Heart left ventricle (tissue), 16 donors: Measurements from ENCODE around the gene TRPM8. TPM values are rescaled to one million over a fixed set of nuclear protein-coding genes. Genes with fewer than 3 reads are reported as not detected.

ENCODE experiments used
- ATAC-seq, 4 donors: fragments of 200-7000 bp; cut with Tn5 transposase; one replicate each; pipeline ENCODE4 v1.9.1; 2020 to 2022; ENCODE audit warnings: moderate library complexity in 4 of 4, mild to moderate bottlenecking in 3 of 4, moderate number of reproducible peaks in 1 of 4
- DNase-seq, 5 donors: peaks; one replicate each; pipeline ENCODE4 v3.0.0-alpha.2; 2020
- H3K27ac ChIP-seq, 12 donors: fragments of 200-600 bp; sonication (generic) in 4 of 12; one replicate each; pipeline versions ENCODE4 v1.5.0 to v1.8.0; 2016 to 2022; ENCODE audit warnings: mild to moderate bottlenecking in 2 of 12
- H3K27me3 ChIP-seq, 9 donors: fragments of 200-600 bp; sonication (generic) in 2 of 9; one replicate each; pipeline versions ENCODE4 v1.5.1 to v1.8.0; 2016 to 2022; ENCODE audit warnings: mild to moderate bottlenecking in 3 of 9
- H3K36me3 ChIP-seq, 9 donors: fragments of 200-600 bp; sonication (generic) in 2 of 9; one replicate each; pipeline versions ENCODE4 v1.5.0 to v1.8.0; 2018 to 2022; ENCODE audit warnings: mild to moderate bottlenecking in 2 of 9
- H3K4me1 ChIP-seq, 12 donors: fragments of 200-600 bp; sonication (generic) in 4 of 12; one replicate each; pipeline versions ENCODE4 v1.5.0 to v1.8.0; 2016 to 2022; ENCODE audit warnings: mild to moderate bottlenecking in 3 of 12
- H3K4me3 ChIP-seq, 12 donors: fragments of 200-600 bp; sonication (generic) in 4 of 12; one replicate each; pipeline versions ENCODE4 v1.5.0 to v1.8.0; 2017 to 2022; ENCODE audit warnings: mild to moderate bottlenecking in 9 of 12, moderate library complexity in 4 of 12
- H3K9me3 ChIP-seq, 12 donors: fragments of 200-600 bp; sonication (generic) in 4 of 12; one replicate each; pipeline versions ENCODE4 v1.5.0 to v1.8.0; 2016 to 2022; ENCODE audit warnings: mild to moderate bottlenecking in 1 of 12
- CTCF ChIP-seq, 12 donors: fragments of 200-600 bp; sonication (generic) in 4 of 12; IDR thresholded peaks; one replicate each; pipeline versions ENCODE4 v1.5.0 to v1.8.0; 2018 to 2022; ENCODE audit warnings: antibody characterized with exemption in 12 of 12, mild to moderate bottlenecking in 5 of 12
- POLR2A ChIP-seq, 2 donors: fragments of 450-650 bp; IDR thresholded peaks; one replicate each; pipeline ENCODE4 v1.6.1; 2017; ENCODE audit warnings: antibody characterized with exemption in 2 of 2, mild to moderate bottlenecking in 2 of 2, moderate library complexity in 2 of 2
- WGBS, 4 donors: extraction: QIAGEN DNeasy Blood & Tissue Kit in 2 of 4; methylation state at CpG; one replicate each; pipeline versions ENCODE4 v1.1.5 to v1.1.7; 2013 to 2018; 5-methylcytosine and 5-hydroxymethylcytosine counted together
- intact Hi-C, 10 donors: fragments of 100-400 bp; cut with DNase I; formaldehyde crosslinking; loops; one replicate each; pipeline versions ENCODE4 v1.11.1 to v1.14.2; 2022
- polyA plus RNA-seq, 2 donors: library from polyadenylated mRNA; stranded (reverse); fragments of 200-250 nt; gene quantifications; one replicate each; pipeline ENCODE4 v1.2.3, GENCODE V29; 2013
- total RNA-seq, 9 donors: library from RNA; depleted of rRNA in 2 of 9; stranded (reverse); fragments of >200 nt in 2 of 9; fragmentation: NEBNext Ultra II Directional in 3 of 9; extraction: Animal tissue kit (Norgen Biotek cat#: 25700) in 3 of 9; gene quantifications; one replicate each; pipeline versions ENCODE4 v1.1.0 to v1.2.4, GENCODE V29; 2016 to 2023
- donor health status: ischemic (EF 13 %, LVEDD 7.1; RV severe dilation, severe dysfunction).
- donor health status: healthy with polysubstance abuse.
- donor health status: DM: no; HTN: yes; CAD: no.
- donor health status: DM: no; HTN: no; CAD: no.
- donor health status: ischemic (EF 25% LVEDD 6.9; RV normal size, moderate dysfunction).
- donor health status: ischemic (EF 25% LVEDD 5.7; RV mildly dilated, moderate dysfunction).
- donor health status: healthy.
- donor health status: DM: yes; HTN: yes; CAD: no.
- donor health status: ischemic (EF 35%, LVEDD 5.7; RV mildly dilated, moderate dysfunction).
- donor health status: nonischemic (EF 11% LVEDD 7.7; RV severe dilation, severe dysfunction).
- donor health status: DM: yes; HTN: yes; CAD: no.
- donor health status: PGD.
- donor health status: ischemic (EF 29% LVEDD 5.4; RV normal size, mild dysfunction).
- donor health status: nonischemic (EF 23%, LVEDD 6.1; RV moderate dilation, normal function).

The TRPM8 gene
- total and polyA plus RNA-seq, 11 donors: 0.19 to 0.25 TPM; not detected in 9

- Histone ChIP-seq H3K4me3 (no peak overlapping the region), H3K36me3 (no peaks in the 10 kb centered on the region), H3K4me1 (peaks cover 0 to 5% (median 0%) of the 10 kb centered on the region in 12 donors), H3K27ac (no peak overlapping the region), H3K9me3 (no peaks in the 10 kb centered on the region), H3K27me3 (peaks cover 0 to 55% (median 20%) of the 10 kb centered on the region in 9 donors)
- intact Hi-C loops: no loop called here
- no peak for ATAC-seq
- 57 to 75% (median 75%) methylated on average over 1 of the region's 1 CpG for WGBS, 4 donors
- TF ChIP-seq CTCF (IDR thresholded peaks at IDR 0.05) (no peak), POLR2A (IDR thresholded peaks at IDR 0.05) (no peak)
- DNase-seq: no peak
Measured at GRCh38 chr2:233935426-233935825, 18.3 kb downstream of the TRPM8 start.

GRCh38 chr2:233936089-233936488 is 18.9 kb downstream of the TRPM8 start:
- Histone ChIP-seq H3K36me3 (no peaks in the 10 kb centered on the region), H3K4me1 (peaks cover 0 to 5% (median 0%) of the 10 kb centered on the region in 12 donors), H3K27me3 (peaks cover 0 to 55% (median 22%) of the 10 kb centered on the region in 9 donors), H3K4me3 (no peak overlapping the region), H3K9me3 (no peaks in the 10 kb centered on the region), H3K27ac (no peak overlapping the region)
- 76 to 82% (median 78%) methylated on average over 7 of the region's 7 CpGs for WGBS, 4 donors
- no peak for TF ChIP-seq CTCF (IDR thresholded peaks at IDR 0.05)
- TF ChIP-seq POLR2A (IDR thresholded peaks at IDR 0.05): no peak
- ATAC-seq: no peak
- no peak for DNase-seq
- intact Hi-C loops: no loop called here

- TF ChIP-seq POLR2A (IDR thresholded peaks at IDR 0.05) (no peak), CTCF (IDR thresholded peaks at IDR 0.05) (no peak)
- no peak overlapping the region for H3K27ac ChIP-seq
- no peaks in the 10 kb centered on the region for H3K36me3 ChIP-seq
- ATAC-seq: no peak
- H3K27me3 ChIP-seq: peaks cover 0 to 54% (median 19%) of the 10 kb centered on the region in 9 donors
- no peak for DNase-seq
- H3K4me1 ChIP-seq: peaks cover 0 to 5% (median 0%) of the 10 kb centered on the region in 12 donors
- 11 to 21% (median 16%) methylated on average over 26 to 36 of the region's 36 CpGs for WGBS, 4 donors
- H3K4me3 ChIP-seq: no peak overlapping the region
- intact Hi-C loops: no loop called here
- peaks cover 0 to 3% (median 0%) of the 10 kb centered on the region in 12 donors for H3K9me3 ChIP-seq
Measured at GRCh38 chr2:233938676-233939370, 21.6 kb downstream of the TRPM8 start.

GRCh38 chr2:233940376-233941276 is 23.5 kb downstream of the TRPM8 start:
- no peak for DNase-seq
- peaks cover 0 to 57% (median 19%) of the 10 kb centered on the region in 9 donors for H3K27me3 ChIP-seq
- no peak for TF ChIP-seq POLR2A (IDR thresholded peaks at IDR 0.05)
- TF ChIP-seq CTCF (IDR thresholded peaks at IDR 0.05): no peak
- no peak for ATAC-seq
- H3K36me3 ChIP-seq: no peaks in the 10 kb centered on the region
- no peak overlapping the region for H3K4me3 ChIP-seq
- 72 to 76% (median 73%) methylated on average over 12 of the region's 12 CpGs for WGBS, 4 donors
- no peak overlapping the region for H3K27ac ChIP-seq
- H3K4me1 ChIP-seq: peaks cover 0 to 5% (median 0%) of the 10 kb centered on the region in 12 donors
- peaks cover 0 to 16% (median 1%) of the 10 kb centered on the region in 12 donors for H3K9me3 ChIP-seq
- intact Hi-C loops: no loop called here
